Measurements from ENCODE around the gene DNAH2.

The DNAH2 gene

GRCh38 chr17:7846063-7846735, 128.7 kb downstream of the DNAH2 start:
- H3K27ac ChIP-seq = no peak overlapping the region
- DNase-seq (ENCODE audit: low read depth, low spot score) = no peak

- H3K27ac ChIP-seq = no peak overlapping the region
- no peak for DNase-seq (ENCODE audit: low read depth, low spot score)
These were observed 129.5 kb downstream of the DNAH2 start for GRCh38 chr17:7846765-7847661.

- no peak overlapping the region for H3K27ac ChIP-seq
These were observed 130.6 kb downstream of the DNAH2 start for GRCh38 chr17:7848131-7848579.

GRCh38 chr17:7848739-7849129, 131.2 kb downstream of the DNAH2 start:
- H3K27ac ChIP-seq = no peak overlapping the region
- no peak for DNase-seq (ENCODE audit: low read depth, low spot score)

More at GRCh38 chr17:7848131-7848579, 130.6 kb downstream of the DNAH2 start:
- no peak for DNase-seq (ENCODE audit: low read depth, low spot score)

- DNase-seq (ENCODE audit: low read depth, low spot score) = no peak
- no peak overlapping the region for H3K27ac ChIP-seq
These were observed 131.7 kb downstream of the DNAH2 start for GRCh38 chr17:7849130-7849750.

GRCh38 chr17:7849751-7850504, 132.4 kb downstream of the DNAH2 start:
- H3K27ac ChIP-seq = no peak overlapping the region
- DNase-seq (ENCODE audit: low read depth, low spot score) = no peak

- no peak overlapping the region for H3K27ac ChIP-seq
- DNase-seq (ENCODE audit: low read depth, low spot score) = no peak
These were observed 133.3 kb downstream of the DNAH2 start for GRCh38 chr17:7850701-7851437.

GRCh38 chr17:7851438-7852261, 134.1 kb downstream of the DNAH2 start:
- H3K27ac ChIP-seq = no peak overlapping the region
- no peak for DNase-seq (ENCODE audit: low read depth, low spot score)

- no peak for DNase-seq (ENCODE audit: low read depth, low spot score)
- H3K27ac ChIP-seq = no peak overlapping the region
These were observed 134.7 kb downstream of the DNAH2 start for GRCh38 chr17:7852262-7852670.

- no peak overlapping the region for H3K27ac ChIP-seq
- no peak for DNase-seq (ENCODE audit: low read depth, low spot score)
These were observed 135.6 kb downstream of the DNAH2 start for GRCh38 chr17:7852919-7853690.

- no peak overlapping the region for H3K27ac ChIP-seq
- no peak for DNase-seq (ENCODE audit: low read depth, low spot score)
These were observed 136.1 kb downstream of the DNAH2 start for GRCh38 chr17:7853691-7854038.

GRCh38 chr17:7854078-7854777, 136.7 kb downstream of the DNAH2 start:
- no peak for DNase-seq (ENCODE audit: low read depth, low spot score)
- H3K27ac ChIP-seq = no peak overlapping the region

- H3K27ac ChIP-seq = peak within 1 kb of the TSS; percentile 91
- DNase-seq (ENCODE audit: low read depth, low spot score) = no peak
These were observed 137.5 kb downstream of the DNAH2 start, which contains the start of gene TMEM88 for GRCh38 chr17:7854851-7855659. Gene TMEM88 (plus strand): TSS chr17:7855066. CDS start chr17:7855075, 9 bp downstream.

- DNase-seq (ENCODE audit: low read depth, low spot score) = no peak
- H3K27ac ChIP-seq = peak overlapping the region; percentile 91
These were observed 138.1 kb downstream of the DNAH2 start for GRCh38 chr17:7855660-7856010.

- peak overlapping the region; percentile 91 for H3K27ac ChIP-seq
- no peak for DNase-seq (ENCODE audit: low read depth, low spot score)
These were observed 138.7 kb downstream of the DNAH2 start for GRCh38 chr17:7856011-7856810.

Data from epithelial cell of prostate (primary cell).